ENCODE data around the gene COPA.

The COPA gene

GRCh38 chr1:160244209-160244608, 98.8 kb downstream of the COPA start:
- no peaks in the 10 kb centered on the region for H3K27me3 ChIP-seq (ENCODE audit: low read depth, low read length)
- H3K36me3 ChIP-seq (ENCODE audit: control insufficient read depth in 1 of 2, insufficient read depth in 2 of 2, low read length in 2 of 2): peaks cover 19 to 32% of the 10 kb centered on the region in 2 donors
- no peaks in the 10 kb centered on the region for H3K9me3 ChIP-seq (ENCODE audit: control insufficient read depth in 1 of 2, low read length in 2 of 2)
- peaks cover 0 to 4% of the 10 kb centered on the region in 2 donors for H3K4me1 ChIP-seq (ENCODE audit: control insufficient read depth in 1 of 2, insufficient read depth in 2 of 2, low read length in 2 of 2)
- H3K4me3 ChIP-seq (ENCODE audit: low read depth in 1 of 2, low read length in 2 of 2): no peak overlapping the region
- H3K27ac ChIP-seq (ENCODE audit: low read length): no peak overlapping the region

GRCh38 chr1:160243767-160244166, 99.3 kb downstream of the COPA start:
- Histone ChIP-seq H3K27ac (ENCODE audit: low read length) (no peak overlapping the region), H3K4me1 (ENCODE audit: control insufficient read depth in 1 of 2, insufficient read depth in 2 of 2, low read length in 2 of 2) (peaks cover 0 to 4% of the 10 kb centered on the region in 2 donors), H3K36me3 (ENCODE audit: control insufficient read depth in 1 of 2, insufficient read depth in 2 of 2, low read length in 2 of 2) (peaks cover 23 to 37% of the 10 kb centered on the region in 2 donors), H3K9me3 (ENCODE audit: control insufficient read depth in 1 of 2, low read length in 2 of 2) (no peaks in the 10 kb centered on the region), H3K27me3 (ENCODE audit: low read depth, low read length) (no peaks in the 10 kb centered on the region), H3K4me3 (ENCODE audit: low read depth in 1 of 2, low read length in 2 of 2) (no peak overlapping the region)

- Histone ChIP-seq H3K4me1 (ENCODE audit: control insufficient read depth in 1 of 2, insufficient read depth in 2 of 2, low read length in 2 of 2) (peaks cover 0 to 4% of the 10 kb centered on the region in 2 donors), H3K27me3 (ENCODE audit: low read depth, low read length) (no peaks in the 10 kb centered on the region), H3K27ac (ENCODE audit: low read length) (no peak overlapping the region), H3K4me3 (ENCODE audit: low read depth in 1 of 2, low read length in 2 of 2) (no peak overlapping the region), H3K9me3 (ENCODE audit: control insufficient read depth in 1 of 2, low read length in 2 of 2) (no peaks in the 10 kb centered on the region), H3K36me3 (ENCODE audit: control insufficient read depth in 1 of 2, insufficient read depth in 2 of 2, low read length in 2 of 2) (peaks cover 47 to 62% of the 10 kb centered on the region in 2 donors)
These were observed 103.3 kb downstream of the COPA start for GRCh38 chr1:160239582-160240299.

Data from muscle layer of duodenum (tissue), 2 donors.